H1 (cell line): ENCODE measurements around the gene STRN4. TPM values are rescaled to one million over a fixed set of nuclear protein-coding genes. Genes with fewer than 3 reads are reported as not detected.

Source experiments
- CTCF ChIA-PET: fragments of 300-600 bp; sonication (Branson Sonifier 250); formaldehyde crosslinking; loops from one replicate; lab custom pipeline; 2021; ENCODE audit not compliant: partially characterized antibody; lab: Charles Lee
- POLR2A ChIA-PET: fragments of 300-600 bp; sonication (Branson Sonifier 250); formaldehyde crosslinking; loops from one replicate; lab custom pipeline; 2021; ENCODE audit warnings: inconsistent platforms; ENCODE audit not compliant: partially characterized antibody; lab: Charles Lee
- DNase-seq, 2 experiments: peaks; one replicate each; pipeline versions ENCODE4 v3.0.0 to v3.0.0-alpha.2; 2010 to 2022; ENCODE audit warnings: low spot score in 2 of 2, low read depth in 1 of 2, mixed read lengths in 1 of 2
- FAIRE-seq: peaks from 2 replicates; lab custom pipeline; 2011; peaks lifted over from hg19 to GRCh38; lab: Jason Lieb, UNC
- H2AFZ ChIP-seq: 2 replicates; pipeline ENCODE4 v1.8.1; 2012; ENCODE audit warnings: low read length, inconsistent platforms
- H2AK5ac ChIP-seq: 2 replicates; pipeline ENCODE4 v1.6.1; 2013; ENCODE audit warnings: low read depth, low read length
- H2BK120ac ChIP-seq: replicated peaks from 2 replicates; pipeline ENCODE3; 2013; ENCODE audit warnings: low read depth, low read length, inconsistent platforms
- H2BK12ac ChIP-seq: 2 replicates; pipeline ENCODE4 v1.6.1; 2013; ENCODE audit warnings: low read depth, low read length
- H2BK15ac ChIP-seq: 2 replicates; pipeline ENCODE4 v1.6.1; 2013; ENCODE audit warnings: low read length
- H2BK20ac ChIP-seq: 2 replicates; pipeline ENCODE4 v1.6.1; 2013; ENCODE audit warnings: low read length
- H2BK5ac ChIP-seq: 2 replicates; pipeline ENCODE4 v1.6.1; 2013; ENCODE audit warnings: low read depth, low read length
- H3K14ac ChIP-seq: 2 replicates; pipeline ENCODE4 v1.6.1; 2013; ENCODE audit warnings: inconsistent platforms; ENCODE audit not compliant: insufficient read length
- H3K18ac ChIP-seq: 2 replicates; pipeline ENCODE4 v1.6.1; 2013; ENCODE audit warnings: low read length; ENCODE audit errors: extremely low read depth
- H3K23ac ChIP-seq: 2 replicates; pipeline ENCODE4 v1.6.1; 2013; ENCODE audit warnings: inconsistent platforms; ENCODE audit not compliant: insufficient read length
- H3K23me2 ChIP-seq: 2 replicates; pipeline ENCODE4 v1.6.1; 2013; ENCODE audit warnings: low read depth, low read length
- H3K27ac ChIP-seq: 2 replicates; pipeline ENCODE4 v1.6.1; 2011; ENCODE audit warnings: low read depth, low read length, inconsistent platforms
- H3K27me3 ChIP-seq, 4 experiments: replicated peaks in 1 of 4; 1 replicate in 1 of 4; 2 replicates in 3 of 4; pipeline versions ENCODE4 v1.6.1 to v1.8.1; 2011 to 2013; ENCODE audit warnings: low read length in 3 of 4, mild to moderate bottlenecking in 3 of 4, inconsistent platforms in 2 of 4, mixed read lengths in 2 of 4, moderate library complexity in 1 of 4; ENCODE audit not compliant: control insufficient read depth in 3 of 4, insufficient read depth in 3 of 4; ENCODE audit errors: extremely low read depth in 1 of 4
- H3K36me3 ChIP-seq, 4 experiments: 2 replicates each; pipeline versions ENCODE4 v1.6.1 to v1.8.1; 2011 to 2013; ENCODE audit warnings: mild to moderate bottlenecking in 4 of 4, low read length in 3 of 4, moderate library complexity in 2 of 4, control low read depth in 1 of 4, inconsistent platforms in 1 of 4; ENCODE audit not compliant: insufficient read depth in 4 of 4, control insufficient read depth in 2 of 4
- H3K4ac ChIP-seq: replicated peaks from 2 replicates; pipeline ENCODE3; 2013; ENCODE audit warnings: low read length, low read depth, mixed read lengths, inconsistent platforms; ENCODE audit not compliant: insufficient read length
- H3K4me1 ChIP-seq, 4 experiments: replicated peaks in 1 of 4; 1 replicate in 1 of 4; 2 replicates in 3 of 4; pipeline versions ENCODE4 v1.6.1 to v1.8.1; 2011 to 2013; ENCODE audit warnings: low read length in 3 of 4, inconsistent platforms in 2 of 4, mixed read lengths in 1 of 4; ENCODE audit not compliant: insufficient read depth in 4 of 4, control insufficient read depth in 3 of 4
- H3K4me2 ChIP-seq, 2 experiments: 2 replicates each; pipeline versions ENCODE4 v1.6.1 to v1.8.1; 2011 to 2013; ENCODE audit warnings: low read depth in 2 of 2, low read length in 2 of 2, control low read depth in 1 of 2, inconsistent platforms in 1 of 2, mild to moderate bottlenecking in 1 of 2; ENCODE audit not compliant: insufficient read depth in 1 of 2
- H3K4me3 ChIP-seq, 4 experiments: fragments of 200-600, 300-600 bp in 1 of 4; sonication (generic), shearing (Covaris generic), sonication (Bioruptor Twin) in 1 of 4; 2 replicates each; pipeline versions ENCODE4 v1.5.1 to v1.8.1; 2011 to 2016; ENCODE audit warnings: low read length in 4 of 4, low read depth in 3 of 4, control low read depth in 2 of 4, inconsistent platforms in 2 of 4, mild to moderate bottlenecking in 2 of 4, mixed read lengths in 1 of 4, moderate library complexity in 1 of 4; ENCODE audit not compliant: insufficient read depth in 2 of 4; ENCODE audit errors: extremely low read depth in 1 of 4
- H3K56ac ChIP-seq: replicated peaks from 2 replicates; pipeline ENCODE3; 2013; ENCODE audit warnings: low read depth, mild to moderate bottlenecking, mixed read lengths, low read length, inconsistent platforms; ENCODE audit not compliant: insufficient read length
- H3K79me1 ChIP-seq: 2 replicates; pipeline ENCODE4 v1.6.1; 2013; ENCODE audit warnings: low read depth, low read length, control low read depth
- H3K79me2 ChIP-seq, 2 experiments: 2 replicates each; pipeline versions ENCODE4 v1.6.1 to v1.8.1; 2012 to 2013; ENCODE audit warnings: low read length in 2 of 2, mild to moderate bottlenecking in 2 of 2, inconsistent platforms in 1 of 2; ENCODE audit not compliant: insufficient read depth in 2 of 2, control insufficient read depth in 1 of 2
- H3K9ac ChIP-seq, 4 experiments: replicated peaks in 1 of 4; 1 replicate in 1 of 4; 2 replicates in 3 of 4; pipeline versions ENCODE4 v1.6.1 to v1.8.1; 2011 to 2013; ENCODE audit warnings: low read depth in 3 of 4, low read length in 3 of 4, control low read depth in 2 of 4, mild to moderate bottlenecking in 2 of 4, moderate library complexity in 2 of 4, inconsistent platforms in 1 of 4; ENCODE audit errors: extremely low read depth in 1 of 4
- H3K9me3 ChIP-seq, 2 experiments: 2 replicates each; pipeline versions ENCODE4 v1.6.1 to v1.8.1; 2012 to 2013; ENCODE audit warnings: mild to moderate bottlenecking in 2 of 2, moderate library complexity in 2 of 2, control low read depth in 1 of 2, inconsistent platforms in 1 of 2, low read depth in 1 of 2, low read length in 1 of 2, mixed read lengths in 1 of 2; ENCODE audit not compliant: insufficient read depth in 2 of 2
- H4K20me1 ChIP-seq, 2 experiments: replicated peaks in 1 of 2; 2 replicates each; pipeline versions ENCODE3 to v1.8.1; 2011 to 2013; ENCODE audit warnings: inconsistent platforms in 2 of 2, low read length in 2 of 2, mild to moderate bottlenecking in 1 of 2; ENCODE audit not compliant: insufficient read depth in 2 of 2, control insufficient read depth in 1 of 2
- H4K5ac ChIP-seq: 2 replicates; pipeline ENCODE4 v1.6.1; 2013; ENCODE audit warnings: low read length, low read depth, mixed read lengths, inconsistent platforms; ENCODE audit not compliant: insufficient read length
- H4K8ac ChIP-seq: 2 replicates; pipeline ENCODE4 v1.8.0; 2013; ENCODE audit warnings: mild to moderate bottlenecking, moderate library complexity, low read length, inconsistent platforms; ENCODE audit not compliant: insufficient read depth; ENCODE audit errors: extremely low read depth
- H4K91ac ChIP-seq: replicated peaks from 2 replicates; pipeline ENCODE3; 2013; ENCODE audit warnings: low read length, mixed read lengths, inconsistent platforms; ENCODE audit not compliant: insufficient read length
- CEBPB ChIP-seq: IDR thresholded peaks from 2 replicates; pipeline ENCODE4 v1.6.1; 2012; ENCODE audit warnings: low read depth, low read length
- RFX5 ChIP-seq: IDR thresholded peaks from 2 replicates; pipeline ENCODE4 v1.6.1; 2011; ENCODE audit warnings: low read depth, low read length, improper control_type of control experiment, borderline replicate concordance
- TEAD4 ChIP-seq: IDR thresholded peaks from 2 replicates; pipeline ENCODE4 v1.6.1; 2012; ENCODE audit warnings: low read depth, low read length, inconsistent platforms, mixed read lengths
- YY1 ChIP-seq: IDR thresholded peaks from 2 replicates; pipeline ENCODE4 v1.6.1; 2011; ENCODE audit warnings: low read depth, mild to moderate bottlenecking, low read length
- WGBS, 2 experiments: shearing (Covaris generic) in 1 of 2; methylation state at CpG; one replicate each; pipeline versions ENCODE4 v1.1.6 to v1.1.7; 2013 to 2015; ENCODE audit warnings: low lambda C conversion rate in 2 of 2, mixed read lengths in 2 of 2, inconsistent platforms in 1 of 2, low coverage in 1 of 2, missing lambda C conversion rate in 1 of 2; ENCODE audit not compliant: insufficient replicate concordance in 2 of 2, insufficient coverage in 1 of 2, insufficient read length in 1 of 2; ENCODE audit errors: extremely low coverage in 1 of 2, missing lambda C conversion rate in 1 of 2; 5-methylcytosine and 5-hydroxymethylcytosine counted together
- polyA plus RNA-seq, 7 experiments: library from polyadenylated mRNA; depleted of rRNA in 3 of 7; stranded (reverse) in 5 of 7; unstranded in 2 of 7; fragments of >200 nt in 5 of 7; fragments of 200-250 nt in 2 of 7; gene quantifications; 1 replicate in 5 of 7; 2 replicates in 1 of 7; 4 replicates in 1 of 7; pipeline versions ENCODE4 v1.2.1 to v1.2.3, GENCODE V29; 2011 to 2013; ENCODE audit warnings: missing spikeins in 2 of 7, mixed read lengths in 2 of 7
- total RNA-seq: library from RNA; stranded (reverse); fragmentation: NEBNext Ultra II Directional; extraction: Animal tissue kit (Norgen Biotek cat#: 25700); gene quantifications from 2 replicates; pipeline ENCODE4 v1.2.1, GENCODE V29; 2021

Gene STRN4
- total and polyA plus RNA-seq, 2 of the 8 experiments (the other 6 are each of a cell fraction or from before 2014, with no cell fraction given), result 120 to 187 TPM

DNA sequence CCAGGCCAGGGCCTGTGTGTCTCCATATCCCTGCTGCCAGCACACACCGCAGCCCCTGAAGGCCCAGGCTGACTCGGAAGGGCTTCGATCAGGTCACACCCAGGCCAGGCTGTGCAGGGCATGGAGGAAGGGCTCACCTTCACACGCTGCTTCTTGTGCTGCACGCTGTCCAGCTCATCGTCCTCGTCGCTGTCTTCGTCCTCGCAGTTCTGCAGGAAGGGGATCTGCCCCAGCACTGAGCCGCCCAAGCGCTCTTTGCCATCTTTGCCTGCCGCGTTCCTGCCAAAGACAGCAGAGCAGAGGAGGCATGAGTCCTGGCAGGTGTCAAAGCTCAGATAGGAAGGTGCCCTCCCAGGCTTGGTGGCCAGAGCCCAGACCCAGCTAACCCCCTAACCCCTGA is 15.7 kb downstream of the STRN4 start:
- H4K91ac ChIP-seq, result no peak overlapping the region
- H3K14ac ChIP-seq, result no peak overlapping the region
- H2BK120ac ChIP-seq, result no peak overlapping the region
- H3K27ac ChIP-seq, result no peak overlapping the region
- peaks cover 8% of the 10 kb centered on the region for H3K79me1 ChIP-seq
- no peak overlapping the region for H2AFZ ChIP-seq
- H2BK12ac ChIP-seq, result no peak overlapping the region
- H3K4me1 ChIP-seq, result peaks cover 0 to 3% (median 0%) of the 10 kb centered on the region in 4 experiments; a peak in 4 of 7 replicates
- H3K18ac ChIP-seq, result no peak overlapping the region
- no peak overlapping the region for H2BK20ac ChIP-seq
- no peak overlapping the region for H3K56ac ChIP-seq
- FAIRE-seq (no peak), DNase-seq (no peak)
- H3K36me3 ChIP-seq, result peaks cover 38 to 71% (median 54%) of the 10 kb centered on the region in 4 experiments
- H3K27me3 ChIP-seq, result no peaks in the 10 kb centered on the region
- H4K20me1 ChIP-seq, result peaks cover 30 to 48% of the 10 kb centered on the region in 2 experiments
- H3K4me2 ChIP-seq, result no peak overlapping the region
- no peak overlapping the region for H4K8ac ChIP-seq
- H3K4ac ChIP-seq, result no peak overlapping the region
- no peaks in the 10 kb centered on the region for H3K23me2 ChIP-seq
- no peak overlapping the region for H3K23ac ChIP-seq
- H3K9me3 ChIP-seq, result no peaks in the 10 kb centered on the region
- H2AK5ac ChIP-seq, result no peak overlapping the region
- peaks cover 0 to 27% of the 10 kb centered on the region in 2 experiments; a peak in 2 of 4 replicates for H3K79me2 ChIP-seq
- ChIA-PET CTCF (interaction anchor here (0.7 to 15.8 kb wide), 13 partner anchors 10 to 126 kb away, joined by 3 to 188 read pairs (median 4); no protein-coding TSS in a partner anchor), POLR2A (interaction anchor here (0.8 to 4.2 kb wide), 6 partner anchors 10 to 55 kb away, joined by 3 to 26 read pairs (median 6); no protein-coding TSS in a partner anchor)
- TF ChIP-seq YY1, result no peak
- TF ChIP-seq TEAD4, result no peak
- no peak for TF ChIP-seq CEBPB
- no peak for TF ChIP-seq RFX5
- H3K4me3 ChIP-seq, result no peak overlapping the region
- H3K9ac ChIP-seq, result no peak overlapping the region
- no peak overlapping the region for H2BK15ac ChIP-seq
- 99% methylated on average over 14 of the region's 14 CpGs; no CpG with 5 or more reads in 1 of the 2 experiments for WGBS, 2 experiments
- H2BK5ac ChIP-seq, result no peak overlapping the region; the same call in 1 of the 2 replicates
- H4K5ac ChIP-seq, result no peak overlapping the region
